ENCODE results near the gene LINGO4.

The LINGO4 gene

GRCh38 chr1:151828921-151829320 is 23.7 kb upstream of the LINGO4 start:
- TF ChIP-seq GATA1 (IDR thresholded peaks at IDR 0.05; ENCODE audit: low read depth, low read length) (no peak), POLR2A (IDR thresholded peaks at IDR 0.05; ENCODE audit: low read length) (no peak)
- DNase-seq, result no peak

- TF ChIP-seq GATA1 (IDR thresholded peaks at IDR 0.05; ENCODE audit: low read depth, low read length), result no peak
- TF ChIP-seq POLR2A (IDR thresholded peaks at IDR 0.05; ENCODE audit: low read length), result no peak
- DNase-seq, result no peak
These were observed 22.6 kb upstream of the LINGO4 start for GRCh38 chr1:151827853-151828252.

- TF ChIP-seq POLR2A (IDR thresholded peaks at IDR 0.05; ENCODE audit: low read length) (no peak), GATA1 (IDR thresholded peaks at IDR 0.05; ENCODE audit: low read depth, low read length) (no peak)
- DNase-seq, result no peak
These were observed 20.8 kb upstream of the LINGO4 start for GRCh38 chr1:151825751-151826660.

- DNase-seq, result no peak
- no peak for TF ChIP-seq POLR2A (IDR thresholded peaks at IDR 0.05; ENCODE audit: low read length)
- TF ChIP-seq GATA1 (IDR thresholded peaks at IDR 0.05; ENCODE audit: low read depth, low read length), result no peak
These were observed 20.0 kb upstream of the LINGO4 start for GRCh38 chr1:151825204-151825603.

GRCh38 chr1:151823175-151823574 is 18.0 kb upstream of the LINGO4 start:
- TF ChIP-seq POLR2A (IDR thresholded peaks at IDR 0.05; ENCODE audit: low read length) (no peak), GATA1 (IDR thresholded peaks at IDR 0.05; ENCODE audit: low read depth, low read length) (no peak)
- no peak for DNase-seq

- DNase-seq, result no peak
- TF ChIP-seq POLR2A (IDR thresholded peaks at IDR 0.05; ENCODE audit: low read length) (no peak), GATA1 (IDR thresholded peaks at IDR 0.05; ENCODE audit: low read depth, low read length) (no peak)
These were observed 17.2 kb upstream of the LINGO4 start for GRCh38 chr1:151822404-151822803.

- peak in 1 of 2 experiments; percentile 10 for DNase-seq
- no peak for TF ChIP-seq POLR2A (IDR thresholded peaks at IDR 0.05; ENCODE audit: low read length)
- TF ChIP-seq GATA1 (IDR thresholded peaks at IDR 0.05; ENCODE audit: low read depth, low read length), result no peak
These were observed 15.7 kb upstream of the LINGO4 start for GRCh38 chr1:151820940-151821339.

GRCh38 chr1:151819976-151820623 is 14.9 kb upstream of the LINGO4 start:
- no peak for DNase-seq
- TF ChIP-seq GATA1 (IDR thresholded peaks at IDR 0.05; ENCODE audit: low read depth, low read length) (no peak), POLR2A (IDR thresholded peaks at IDR 0.05; ENCODE audit: low read length) (no peak)

- TF ChIP-seq GATA1 (IDR thresholded peaks at IDR 0.05; ENCODE audit: low read depth, low read length) (no peak), POLR2A (IDR thresholded peaks at IDR 0.05; ENCODE audit: low read length) (no peak)
These were observed 14.1 kb upstream of the LINGO4 start for GRCh38 chr1:151819227-151819835.

GRCh38 chr1:151817353-151817730 is 12.1 kb upstream of the LINGO4 start:
- TF ChIP-seq POLR2A (IDR thresholded peaks at IDR 0.05; ENCODE audit: low read length) (no peak), GATA1 (IDR thresholded peaks at IDR 0.05; ENCODE audit: low read depth, low read length) (no peak)
- DNase-seq, result no peak

More at GRCh38 chr1:151819227-151819835, 14.1 kb upstream of the LINGO4 start:
- DNase-seq, result no peak

- DNase-seq, result no peak
- TF ChIP-seq GATA1 (IDR thresholded peaks at IDR 0.05; ENCODE audit: low read depth, low read length) (no peak), POLR2A (IDR thresholded peaks at IDR 0.05; ENCODE audit: low read length) (no peak)
These were observed 11.5 kb upstream of the LINGO4 start for GRCh38 chr1:151816548-151817352.

GRCh38 chr1:151815716-151816327 is 10.6 kb upstream of the LINGO4 start:
- no peak for DNase-seq
- TF ChIP-seq GATA1 (IDR thresholded peaks at IDR 0.05; ENCODE audit: low read depth, low read length), result no peak
- TF ChIP-seq POLR2A (IDR thresholded peaks at IDR 0.05; ENCODE audit: low read length), result no peak

- DNase-seq, result no peak
These were observed 9.8 kb upstream of the LINGO4 start for GRCh38 chr1:151814971-151815545.

More at GRCh38 chr1:151814971-151815545, 9.8 kb upstream of the LINGO4 start:
- TF ChIP-seq POLR2A (IDR thresholded peaks at IDR 0.05; ENCODE audit: low read length) (no peak), GATA1 (IDR thresholded peaks at IDR 0.05; ENCODE audit: low read depth, low read length) (no peak)

Measured in erythroblast (primary cell).